ENCODE measurements around the gene PRKG1. TPM values are rescaled to one million over a fixed set of nuclear protein-coding genes. Genes with fewer than 3 reads are reported as not detected.

Gene PRKG1
- total RNA-seq, 1 experiment from 2014 or later: 16.5 TPM

DNA sequence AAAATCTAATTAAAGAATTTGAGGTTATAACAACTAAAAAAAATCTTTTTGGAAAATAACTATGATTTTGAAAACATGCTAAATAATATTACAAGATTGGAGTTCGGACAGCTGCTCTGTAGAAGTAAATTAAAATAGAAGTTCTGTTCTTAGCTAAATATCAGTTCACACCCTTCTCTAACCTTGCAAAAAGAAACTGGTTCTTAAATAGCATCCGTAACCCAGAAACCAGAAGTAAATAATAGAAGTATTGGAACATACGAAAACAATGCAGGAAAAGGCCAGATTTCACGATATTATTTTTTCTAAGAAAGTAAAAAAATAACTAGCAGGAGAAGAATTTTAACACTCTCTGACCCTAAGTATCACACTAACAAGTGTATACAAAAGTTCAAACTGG lies 164.7 kb downstream of the PRKG1 start:
- no peak for TF ChIP-seq FOXP4 (CRISPR knock-in tag; IDR thresholded peaks at IDR 0.05)
- no peak for TF ChIP-seq USF2 (CRISPR knock-in tag; IDR thresholded peaks at IDR 0.05)
- no peak for TF ChIP-seq TP53 (CRISPR knock-in tag; IDR thresholded peaks at IDR 0.05)
- CTCF ChIA-PET: interaction anchor here (0.6 kb wide), 1 partner anchor 1087 kb away, joined by 3 read pairs; no protein-coding TSS in a partner anchor
- Mint-ChIP-seq H3K9me3 (no peaks in the 10 kb centered on the region), H3K4me1 (peaks cover 25% of the 10 kb centered on the region), H3K27me3 (ENCODE audit: low read depth) (no peaks in the 10 kb centered on the region), H3K36me3 (no peaks in the 10 kb centered on the region), H3K4me3 (no peak overlapping the region), H3K27ac (no peak overlapping the region)
- DNase-seq (ENCODE audit: low spot score): no peak
- no peak for ATAC-seq
- POLR2A ChIA-PET: no interaction called here

DNA sequence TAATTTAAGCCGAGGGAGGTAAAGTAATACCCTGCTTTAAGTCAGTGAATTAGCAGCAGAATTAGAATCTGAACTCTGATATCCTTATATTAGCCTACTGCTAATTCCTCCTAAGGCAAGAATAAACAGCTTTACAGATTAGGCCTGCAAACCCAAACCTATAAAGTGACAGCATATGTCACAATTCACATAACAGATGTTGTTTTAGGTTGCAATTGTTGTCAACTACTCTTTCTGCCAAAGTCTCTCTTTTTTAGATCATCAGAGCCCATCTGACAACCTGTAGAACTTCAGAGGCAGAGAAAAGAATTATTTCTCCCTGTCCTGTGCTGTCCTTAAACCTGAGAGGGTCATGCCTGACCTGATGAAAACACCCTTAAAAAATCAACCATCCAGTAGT lies 167.2 kb downstream of the PRKG1 start:
- CTCF ChIA-PET: no interaction called here

DNA sequence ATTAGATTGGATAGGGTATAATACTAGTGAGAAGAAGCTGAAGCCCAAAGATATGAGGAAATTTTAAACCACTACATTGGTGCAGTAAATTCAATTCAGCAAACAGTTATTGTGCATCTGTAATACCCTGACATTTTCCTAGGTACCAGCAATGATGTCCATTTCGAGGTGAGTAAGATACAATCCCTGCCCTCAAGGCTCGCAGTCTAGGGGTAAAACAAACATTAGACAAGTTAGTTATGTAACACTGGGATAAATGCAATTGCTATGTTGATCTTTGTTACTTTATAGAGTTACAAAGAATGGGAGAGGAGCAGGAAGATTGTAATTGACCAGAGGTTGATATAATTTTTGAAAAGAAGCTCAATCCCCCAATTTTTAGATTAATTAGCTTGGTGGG lies 168.1 kb downstream of the PRKG1 start:
- POLR2A ChIA-PET: no interaction called here
- CTCF ChIA-PET: no interaction called here
- Mint-ChIP-seq H3K4me3 (no peak overlapping the region), H3K27ac (no peak overlapping the region), H3K27me3 (ENCODE audit: low read depth) (no peaks in the 10 kb centered on the region), H3K4me1 (peaks cover 52% of the 10 kb centered on the region), H3K9me3 (no peaks in the 10 kb centered on the region), H3K36me3 (no peaks in the 10 kb centered on the region)
- ATAC-seq (no peak), DNase-seq (ENCODE audit: low spot score) (no peak)
- TF ChIP-seq ZNF423 (CRISPR knock-in tag; IDR thresholded peaks at IDR 0.05): no peak
- TF ChIP-seq SOX15 (CRISPR knock-in tag; IDR thresholded peaks at IDR 0.05): no peak
- TF ChIP-seq E2F1 (CRISPR knock-in tag; IDR thresholded peaks at IDR 0.05): no peak
- TF ChIP-seq ATF6 (CRISPR knock-in tag; IDR thresholded peaks at IDR 0.05): no peak
- TF ChIP-seq, protein P1, sequence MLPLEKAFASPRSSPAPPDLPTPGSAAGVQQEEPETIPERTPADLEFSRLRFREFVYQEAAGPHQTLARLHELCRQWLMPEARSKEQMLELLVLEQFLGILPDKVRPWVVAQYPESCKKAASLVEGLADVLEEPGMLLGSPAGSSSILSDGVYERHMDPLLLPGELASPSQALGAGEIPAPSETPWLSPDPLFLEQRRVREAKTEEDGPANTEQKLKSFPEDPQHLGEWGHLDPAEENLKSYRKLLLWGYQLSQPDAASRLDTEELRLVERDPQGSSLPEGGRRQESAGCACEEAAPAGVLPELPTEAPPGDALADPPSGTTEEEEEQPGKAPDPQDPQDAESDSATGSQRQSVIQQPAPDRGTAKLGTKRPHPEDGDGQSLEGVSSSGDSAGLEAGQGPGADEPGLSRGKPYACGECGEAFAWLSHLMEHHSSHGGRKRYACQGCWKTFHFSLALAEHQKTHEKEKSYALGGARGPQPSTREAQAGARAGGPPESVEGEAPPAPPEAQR (CRISPR knock-in tag; IDR thresholded peaks at IDR 0.05): no peak
- TF ChIP-seq, protein P2, sequence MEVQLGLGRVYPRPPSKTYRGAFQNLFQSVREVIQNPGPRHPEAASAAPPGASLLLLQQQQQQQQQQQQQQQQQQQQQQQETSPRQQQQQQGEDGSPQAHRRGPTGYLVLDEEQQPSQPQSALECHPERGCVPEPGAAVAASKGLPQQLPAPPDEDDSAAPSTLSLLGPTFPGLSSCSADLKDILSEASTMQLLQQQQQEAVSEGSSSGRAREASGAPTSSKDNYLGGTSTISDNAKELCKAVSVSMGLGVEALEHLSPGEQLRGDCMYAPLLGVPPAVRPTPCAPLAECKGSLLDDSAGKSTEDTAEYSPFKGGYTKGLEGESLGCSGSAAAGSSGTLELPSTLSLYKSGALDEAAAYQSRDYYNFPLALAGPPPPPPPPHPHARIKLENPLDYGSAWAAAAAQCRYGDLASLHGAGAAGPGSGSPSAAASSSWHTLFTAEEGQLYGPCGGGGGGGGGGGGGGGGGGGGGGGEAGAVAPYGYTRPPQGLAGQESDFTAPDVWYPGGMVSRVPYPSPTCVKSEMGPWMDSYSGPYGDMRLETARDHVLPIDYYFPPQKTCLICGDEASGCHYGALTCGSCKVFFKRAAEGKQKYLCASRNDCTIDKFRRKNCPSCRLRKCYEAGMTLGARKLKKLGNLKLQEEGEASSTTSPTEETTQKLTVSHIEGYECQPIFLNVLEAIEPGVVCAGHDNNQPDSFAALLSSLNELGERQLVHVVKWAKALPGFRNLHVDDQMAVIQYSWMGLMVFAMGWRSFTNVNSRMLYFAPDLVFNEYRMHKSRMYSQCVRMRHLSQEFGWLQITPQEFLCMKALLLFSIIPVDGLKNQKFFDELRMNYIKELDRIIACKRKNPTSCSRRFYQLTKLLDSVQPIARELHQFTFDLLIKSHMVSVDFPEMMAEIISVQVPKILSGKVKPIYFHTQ (CRISPR knock-in tag; IDR thresholded peaks at IDR 0.05): no peak
- TF ChIP-seq ZNF232 (CRISPR knock-in tag; IDR thresholded peaks at IDR 0.05): no peak
- no peak for TF ChIP-seq ELF4 (CRISPR knock-in tag; IDR thresholded peaks at IDR 0.05; ENCODE audit: low read depth)
- TF ChIP-seq MLX (CRISPR knock-in tag; IDR thresholded peaks at IDR 0.05): no peak
- no peak for TF ChIP-seq FOXJ3 (CRISPR knock-in tag; IDR thresholded peaks at IDR 0.05; ENCODE audit: borderline replicate concordance)
- no peak for TF ChIP-seq CREM (CRISPR knock-in tag; IDR thresholded peaks at IDR 0.05)
- TF ChIP-seq CREB1 (CRISPR knock-in tag; IDR thresholded peaks at IDR 0.05): no peak
- no peak for TF ChIP-seq ZNF671 (CRISPR knock-in tag; IDR thresholded peaks at IDR 0.05)
- no peak for TF ChIP-seq ZNF396 (CRISPR knock-in tag; IDR thresholded peaks at IDR 0.05; ENCODE audit: borderline replicate concordance)
- TF ChIP-seq, protein P3, sequence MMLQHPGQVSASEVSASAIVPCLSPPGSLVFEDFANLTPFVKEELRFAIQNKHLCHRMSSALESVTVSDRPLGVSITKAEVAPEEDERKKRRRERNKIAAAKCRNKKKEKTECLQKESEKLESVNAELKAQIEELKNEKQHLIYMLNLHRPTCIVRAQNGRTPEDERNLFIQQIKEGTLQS (CRISPR knock-in tag; conservative IDR thresholded peaks at IDR 0.05): no peak
- no peak for TF ChIP-seq USF2 (CRISPR knock-in tag; IDR thresholded peaks at IDR 0.05)
- no peak for TF ChIP-seq KAT7 (CRISPR knock-in tag; IDR thresholded peaks at IDR 0.05; ENCODE audit: borderline replicate concordance)

More for the DNA sequence above, 167.2 kb downstream of the PRKG1 start:
- peaks cover 45% of the 10 kb centered on the region for H3K4me1 Mint-ChIP-seq
- POLR2A ChIA-PET: no interaction called here
- H3K27ac Mint-ChIP-seq: no peak overlapping the region
- no peaks in the 10 kb centered on the region for H3K36me3 Mint-ChIP-seq
- ATAC-seq (no peak), DNase-seq (ENCODE audit: low spot score) (no peak)
- no peaks in the 10 kb centered on the region for H3K27me3 Mint-ChIP-seq (ENCODE audit: low read depth)
- no peaks in the 10 kb centered on the region for H3K9me3 Mint-ChIP-seq
- H3K4me3 Mint-ChIP-seq: no peak overlapping the region
- TF ChIP-seq TEAD1 (CRISPR knock-in tag; IDR thresholded peaks at IDR 0.05) (no peak), ESRRA (CRISPR knock-in tag; IDR thresholded peaks at IDR 0.05; ENCODE audit: borderline replicate concordance) (no peak)

Measured in WTC11 (cell line).